CD14-positive monocyte (primary cell): Measurements from ENCODE around the gene SH3RF3. TPM values are rescaled to one million over a fixed set of nuclear protein-coding genes. Genes with fewer than 3 reads are reported as not detected.

Source experiments
- DNase-seq, 3 donors: peaks; one replicate each; pipeline ENCODE4 v3.0.0-alpha.2; 2011 to 2022
- H2AFZ ChIP-seq: 2 replicates; pipeline ENCODE4 v1.6.0; 2012; ENCODE audit warnings: mild to moderate bottlenecking, low read depth, low read length, inconsistent platforms; ENCODE audit not compliant: insufficient read depth, poor library complexity, severe bottlenecking
- H3K27ac ChIP-seq, 2 donors: 1 replicate in 1 of 2; 2 replicates in 1 of 2; pipeline ENCODE4 v1.5.1; 2012 to 2013; ENCODE audit warnings: low read length in 2 of 2, control low read depth in 1 of 2, inconsistent platforms in 1 of 2, low read depth in 1 of 2, mild to moderate bottlenecking in 1 of 2
- H3K27me3 ChIP-seq, 2 donors: one replicate each; pipeline versions ENCODE4 v1.6.0 to v1.6.1; 2011 to 2013; ENCODE audit warnings: low read length in 2 of 2; ENCODE audit not compliant: control insufficient read depth in 2 of 2, insufficient read depth in 2 of 2
- H3K36me3 ChIP-seq, 2 donors: replicated peaks in 1 of 2; 1 replicate in 1 of 2; 2 replicates in 1 of 2; pipeline versions ENCODE4 v1.5.1 to v1.6.1; 2012 to 2013; ENCODE audit warnings: low read length in 2 of 2, control low read depth in 1 of 2, inconsistent platforms in 1 of 2, mild to moderate bottlenecking in 1 of 2; ENCODE audit not compliant: insufficient read depth in 2 of 2, control insufficient read depth in 1 of 2
- H3K4me1 ChIP-seq, 2 donors: 1 replicate in 1 of 2; 2 replicates in 1 of 2; pipeline versions ENCODE4 v1.5.1 to v1.6.1; 2012 to 2013; ENCODE audit warnings: low read length in 2 of 2, control low read depth in 1 of 2, inconsistent platforms in 1 of 2, mild to moderate bottlenecking in 1 of 2, moderate library complexity in 1 of 2; ENCODE audit not compliant: insufficient read depth in 2 of 2, control insufficient read depth in 1 of 2
- H3K4me2 ChIP-seq: replicated peaks from 2 replicates; pipeline ENCODE3; 2012; ENCODE audit warnings: low read length, moderate library complexity, mild to moderate bottlenecking; ENCODE audit not compliant: poor library complexity, severe bottlenecking; ENCODE audit errors: extremely low read depth
- H3K4me3 ChIP-seq, 3 experiments: fragments of 200-600 bp in 1 of 3; sonication (generic) in 1 of 3; replicated peaks in 1 of 3; 1 replicate in 2 of 3; 2 replicates in 1 of 3; pipeline ENCODE4 v1.5.1; 2011 to 2013; ENCODE audit warnings: low read length in 3 of 3, mild to moderate bottlenecking in 3 of 3, control low read depth in 2 of 3, low read depth in 2 of 3, inconsistent platforms in 1 of 3, moderate library complexity in 1 of 3
- H3K79me2 ChIP-seq: 2 replicates; pipeline ENCODE4 v1.6.0; 2012; ENCODE audit warnings: mild to moderate bottlenecking, control low read depth, inconsistent platforms, low read length, moderate library complexity; ENCODE audit not compliant: insufficient read depth
- H3K9ac ChIP-seq: 2 replicates; pipeline ENCODE4 v1.6.0; 2017; ENCODE audit warnings: low read length, mild to moderate bottlenecking; ENCODE audit not compliant: insufficient read depth, poor library complexity, severe bottlenecking
- H3K9me3 ChIP-seq, 2 donors: replicated peaks in 1 of 2; 1 replicate in 1 of 2; 2 replicates in 1 of 2; pipeline versions ENCODE4 v1.5.1 to v1.6.1; 2012 to 2013; ENCODE audit warnings: low read length in 2 of 2, control low read depth in 1 of 2; ENCODE audit not compliant: control insufficient read depth in 1 of 2, insufficient read depth in 1 of 2
- H4K20me1 ChIP-seq: 2 replicates; pipeline ENCODE4 v1.6.0; 2012; ENCODE audit warnings: mild to moderate bottlenecking, low read length, control low read depth, moderate library complexity; ENCODE audit not compliant: insufficient read depth
- H3K27ac Mint-ChIP-seq, 7 donors: one replicate each; pipeline ENCODE4 v1.8.0; 2020; ENCODE audit warnings: mild to moderate bottlenecking in 7 of 7, mixed read lengths in 7 of 7, moderate library complexity in 6 of 7, inconsistent platforms in 2 of 7
- H3K27me3 Mint-ChIP-seq, 3 donors: one replicate each; pipeline ENCODE4 v1.8.0; 2021 to 2022; ENCODE audit warnings: low read depth in 3 of 3, mild to moderate bottlenecking in 3 of 3, mixed read lengths in 3 of 3, moderate library complexity in 3 of 3, inconsistent platforms in 1 of 3
- H3K36me3 Mint-ChIP-seq, 2 donors: one replicate each; pipeline ENCODE4 v1.8.0; 2020; ENCODE audit warnings: mixed read lengths in 2 of 2, inconsistent platforms in 1 of 2, mild to moderate bottlenecking in 1 of 2
- H3K4me1 Mint-ChIP-seq: one replicate; pipeline ENCODE4 v1.8.0; 2020; ENCODE audit warnings: mild to moderate bottlenecking, mixed read lengths
- H3K4me3 Mint-ChIP-seq, 2 donors: one replicate each; pipeline ENCODE4 v1.8.0; 2020; ENCODE audit warnings: mild to moderate bottlenecking in 2 of 2, mixed read lengths in 2 of 2, moderate library complexity in 1 of 2
- H3K9me3 Mint-ChIP-seq, 7 donors: one replicate each; pipeline ENCODE4 v1.8.0; 2020 to 2022; ENCODE audit warnings: mixed read lengths in 7 of 7, mild to moderate bottlenecking in 6 of 7, moderate library complexity in 6 of 7, inconsistent platforms in 2 of 7
- CTCF ChIP-seq: fragments of 200-600 bp; IDR thresholded peaks from one replicate; pipeline ENCODE4 v1.8.0; 2022; ENCODE audit warnings: antibody characterized with exemption, mild to moderate bottlenecking
- WGBS: methylation state at CpG from one replicate; pipeline ENCODE4 v1.1.5; 2013; ENCODE audit warnings: missing lambda C conversion rate; ENCODE audit not compliant: insufficient coverage; 5-methylcytosine and 5-hydroxymethylcytosine counted together
- intact Hi-C, 2 donors: fragments of 100-400 bp; cut with micrococcal nuclease; formaldehyde crosslinking; loops; one replicate each; pipeline versions ENCODE4 v1.15.0 to v1.15.1; 2023
- polyA plus RNA-seq, 3 donors: library from polyadenylated mRNA; depleted of rRNA in 1 of 3; unstranded in 2 of 3; stranded (reverse) in 1 of 3; fragments of 300-500 nt in 2 of 3; fragments of >200 nt in 1 of 3; fragmentation: Illumina TruSeq in 2 of 3; gene quantifications; 1 replicate in 2 of 3; 2 replicates in 1 of 3; pipeline ENCODE4 v1.2.3, GENCODE V29; 2012 to 2021

Gene SH3RF3
- polyA plus RNA-seq, 3 donors, result 0.25 to 0.75 (median 0.34) TPM

GRCh38 chr2:109271920-109272319, 142.9 kb downstream of the SH3RF3 start:
- Histone ChIP-seq H2AFZ (no peak overlapping the region), H3K9ac (no peak overlapping the region), H4K20me1 (no peaks in the 10 kb centered on the region), H3K36me3 (no peaks in the 10 kb centered on the region), H3K9me3 (no peaks in the 10 kb centered on the region), H3K4me1 (peaks cover 17 to 28% of the 10 kb centered on the region in 2 donors), H3K27me3 (no peaks in the 10 kb centered on the region), H3K79me2 (no peaks in the 10 kb centered on the region), H3K27ac (no peak overlapping the region), H3K4me3 (no peak overlapping the region), H3K4me2 (no peak overlapping the region)
- TF ChIP-seq CTCF, result no peak
- Mint-ChIP-seq H3K27me3 (peaks cover 4 to 5% (median 4%) of the 10 kb centered on the region in 3 donors), H3K9me3 (no peaks in the 10 kb centered on the region), H3K4me3 (no peak overlapping the region), H3K27ac (peak overlapping the region in 1 of 7 donors; percentile 55), H3K4me1 (peaks cover 36% of the 10 kb centered on the region), H3K36me3 (peaks cover 0 to 2% of the 10 kb centered on the region in 2 donors)
- DNase-seq, result no peak
- WGBS, result 100% methylated on average over 3 of the region's 3 CpGs
- intact Hi-C loops, result loop anchor here in 1 of 2 donors (10.0 kb wide), 1 partner anchor 57 kb away; no protein-coding TSS in a partner anchor

- Histone ChIP-seq H3K4me2 (no peak overlapping the region), H3K9me3 (no peaks in the 10 kb centered on the region), H4K20me1 (no peaks in the 10 kb centered on the region), H3K27me3 (no peaks in the 10 kb centered on the region), H3K79me2 (no peaks in the 10 kb centered on the region), H3K9ac (no peak overlapping the region), H3K36me3 (no peaks in the 10 kb centered on the region), H2AFZ (no peak overlapping the region), H3K4me3 (no peak overlapping the region), H3K4me1 (peaks cover 12 to 22% of the 10 kb centered on the region in 2 donors), H3K27ac (no peak overlapping the region)
- TF ChIP-seq CTCF, result no peak
- H3K27me3 Mint-ChIP-seq, result peaks cover 3 to 4% (median 4%) of the 10 kb centered on the region in 3 donors
- H3K9me3 Mint-ChIP-seq, result no peaks in the 10 kb centered on the region
- no peak overlapping the region for H3K4me3 Mint-ChIP-seq
- WGBS, result 95% methylated on average over 8 of the region's 15 CpGs
- no peak overlapping the region for H3K27ac Mint-ChIP-seq
- no peak for DNase-seq
- H3K36me3 Mint-ChIP-seq, result peaks cover 0 to 2% of the 10 kb centered on the region in 2 donors
- peaks cover 30% of the 10 kb centered on the region for H3K4me1 Mint-ChIP-seq
- intact Hi-C loops, result loop anchor here in 1 of 2 donors (10.0 kb wide), 1 partner anchor 58 kb away; no protein-coding TSS in a partner anchor
Observed at GRCh38 chr2:109272461-109272860, 143.5 kb downstream of the SH3RF3 start.
